Measurements from ENCODE around the gene MITF. TPM values are rescaled to one million over a fixed set of nuclear protein-coding genes. Genes with fewer than 3 reads are reported as not detected.
A peak's percentile ranks its signal among the peaks of the same experiment; 100 is the strongest.

Gene MITF
- total RNA-seq, 8 experiments from 2014 or later: 0.21 to 21.9 (median 1.1) TPM

- H3K4me3 ChIP-seq: no peak overlapping the region
- WGBS, 10 experiments: 23 to 100% (median 88%) methylated on average over 1 to 5 of the region's 5 CpGs; no CpG with 5 or more reads in 1 of the 10 experiments
- in situ Hi-C loops (cut with MboI; ENCODE audit: low pct_unique_long_range_greater_than_20kb in 2 of 9, low sequenced_read_pairs in 9 of 9, unreplicated experiment in 9 of 9): no loop called here
- no peak for ATAC-seq (replicated peaks in 6 of 8)
- H3K27ac ChIP-seq: no peak overlapping the region
- no peaks in the 10 kb centered on the region for H3K4me1 ChIP-seq (replicated peaks in 1 of 2)
Observed at GRCh38 chr3:69767571-69767970, 28.3 kb downstream of the MITF start.

DNA sequence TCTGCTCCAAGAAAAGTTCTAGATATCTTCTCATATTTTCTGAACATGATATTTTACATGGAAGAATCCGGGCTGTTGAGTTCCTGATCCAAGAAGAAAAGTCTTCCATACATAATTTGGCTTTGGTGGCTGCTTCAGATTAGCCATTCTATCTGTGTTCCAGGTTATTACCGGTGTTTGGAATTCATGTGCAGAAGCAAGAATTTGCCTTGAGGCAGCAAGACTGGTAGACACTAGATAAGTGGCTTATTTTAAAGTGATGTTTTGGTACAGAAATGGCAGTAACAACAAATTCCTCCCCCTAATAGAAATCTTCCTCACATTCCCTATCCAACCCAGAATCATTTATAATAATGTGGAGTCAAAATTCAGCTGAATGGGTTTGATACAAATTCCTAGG lies 29.2 kb downstream of the MITF start:
- H3K4me3 ChIP-seq: no peak overlapping the region
- 20 to 100% (median 85%) methylated on average over 1 to 2 of the region's 2 CpGs; no CpG with 5 or more reads in 2 of the 10 experiments for WGBS, 10 experiments
- in situ Hi-C loops (cut with MboI; ENCODE audit: low pct_unique_long_range_greater_than_20kb in 2 of 9, low sequenced_read_pairs in 9 of 9, unreplicated experiment in 9 of 9): no loop called here

DNA sequence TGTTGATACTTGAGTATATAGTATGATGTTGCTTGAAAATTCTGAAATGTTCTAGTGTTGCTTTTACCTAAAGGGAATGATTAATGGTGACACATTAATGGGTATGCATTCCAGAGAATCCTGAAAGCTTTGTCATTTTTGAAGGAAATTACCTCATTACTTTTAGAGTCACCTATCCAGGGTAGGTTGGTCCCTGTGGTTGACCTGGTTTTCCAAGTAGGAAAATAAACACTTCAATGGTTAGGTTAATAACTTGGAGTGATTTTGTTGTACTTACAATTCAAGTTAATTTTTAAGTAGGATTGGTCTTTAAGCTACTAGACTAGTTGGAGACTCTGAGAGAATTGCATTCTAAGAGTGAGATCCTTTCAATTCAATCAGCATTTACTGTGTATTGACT lies 31.0 kb downstream of the MITF start:
- Histone ChIP-seq H3K4me3 (no peak overlapping the region), H3K4me1 (replicated peaks in 1 of 2) (no peaks in the 10 kb centered on the region), H3K27ac (no peak overlapping the region)
- in situ Hi-C loops (cut with MboI; ENCODE audit: low pct_unique_long_range_greater_than_20kb in 2 of 9, low sequenced_read_pairs in 9 of 9, unreplicated experiment in 9 of 9): no loop called here
- peak in 2 of 8 experiments; percentile 26 to 43 for ATAC-seq (replicated peaks in 6 of 8)

More for the DNA sequence above, 29.2 kb downstream of the MITF start:
- Histone ChIP-seq H3K4me1 (replicated peaks in 1 of 2) (no peaks in the 10 kb centered on the region), H3K27ac (no peak overlapping the region)
- ATAC-seq (replicated peaks in 6 of 8): no peak

GRCh38 chr3:69770976-69771634 lies 31.8 kb downstream of the MITF start:
- Histone ChIP-seq H3K27ac (no peak overlapping the region), H3K4me3 (no peak overlapping the region), H3K4me1 (replicated peaks in 1 of 2) (no peaks in the 10 kb centered on the region)
- in situ Hi-C loops (cut with MboI; ENCODE audit: low pct_unique_long_range_greater_than_20kb in 2 of 9, low sequenced_read_pairs in 9 of 9, unreplicated experiment in 9 of 9): no loop called here
- ATAC-seq (replicated peaks in 6 of 8): no peak
- WGBS, 10 experiments: 64 to 96% (median 82%) methylated on average over 3 to 6 of the region's 6 CpGs; no CpG with 5 or more reads in 1 of the 10 experiments

- 17 to 80% (median 55%) methylated on average over 1 to 2 of the region's 2 CpGs; no CpG with 5 or more reads in 2 of the 10 experiments for WGBS, 10 experiments
- no peak for ATAC-seq (replicated peaks in 6 of 8)
- Histone ChIP-seq H3K27ac (no peak overlapping the region), H3K4me3 (no peak overlapping the region), H3K4me1 (replicated peaks in 1 of 2) (no peaks in the 10 kb centered on the region)
- in situ Hi-C loops (cut with MboI; ENCODE audit: low pct_unique_long_range_greater_than_20kb in 2 of 9, low sequenced_read_pairs in 9 of 9, unreplicated experiment in 9 of 9): no loop called here
Observed at GRCh38 chr3:69772152-69772867, 33.0 kb downstream of the MITF start.

DNA sequence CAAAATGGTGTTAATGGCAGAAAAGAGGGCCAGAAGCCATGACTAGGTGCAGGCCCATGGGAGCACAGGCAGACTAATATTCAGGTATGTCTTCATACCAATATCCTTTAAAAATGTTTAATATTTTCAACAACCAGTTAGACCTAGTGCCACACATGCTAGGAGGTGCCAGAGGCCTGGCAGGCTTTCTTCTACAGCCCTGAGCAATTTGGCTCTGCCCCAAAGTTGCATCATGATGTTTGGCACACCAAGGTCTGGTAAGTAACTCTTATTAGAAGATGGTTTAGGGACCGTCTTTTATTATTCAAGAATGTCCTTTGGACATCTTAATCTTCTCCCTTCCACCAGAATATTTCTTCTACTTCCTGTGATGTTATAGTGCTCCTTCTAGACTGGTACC lies 34.8 kb downstream of the MITF start:
- no peak overlapping the region for H3K27ac ChIP-seq
- 22 to 100% (median 94%) methylated on average over 1 of the region's 1 CpG; no CpG with 5 or more reads in 4 of the 10 experiments for WGBS, 10 experiments
- in situ Hi-C loops (cut with MboI; ENCODE audit: low pct_unique_long_range_greater_than_20kb in 2 of 9, low sequenced_read_pairs in 9 of 9, unreplicated experiment in 9 of 9): no loop called here
- H3K4me3 ChIP-seq: no peak overlapping the region
- no peak for ATAC-seq (replicated peaks in 6 of 8)
- no peaks in the 10 kb centered on the region for H3K4me1 ChIP-seq (replicated peaks in 1 of 2)

DNA sequence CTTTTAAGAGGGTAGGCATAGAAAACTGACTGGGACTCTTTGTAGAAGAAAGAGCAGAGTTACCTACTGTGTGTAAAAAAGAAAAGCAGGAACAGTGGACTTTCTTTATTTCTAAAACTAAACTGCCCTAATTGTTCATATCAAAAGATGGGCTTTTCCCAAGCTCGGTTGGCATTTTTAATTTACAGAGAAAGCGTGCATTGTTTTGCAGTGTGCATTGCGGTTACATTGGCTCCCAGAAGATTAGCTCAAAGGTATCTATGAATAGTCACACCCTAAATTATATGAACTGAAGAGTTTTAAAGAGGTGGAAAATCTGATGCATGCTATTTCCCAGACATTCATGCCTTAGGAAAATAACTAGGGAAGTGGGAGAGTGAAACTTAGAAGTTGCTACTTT lies 36.5 kb downstream of the MITF start:
- 40 to 100% (median 86%) methylated on average over 1 to 3 of the region's 3 CpGs for WGBS, 10 experiments
- in situ Hi-C loops (cut with MboI; ENCODE audit: low pct_unique_long_range_greater_than_20kb in 2 of 9, low sequenced_read_pairs in 9 of 9, unreplicated experiment in 9 of 9): loop anchor here in 1 of 9 experiments (25.0 kb wide), 1 partner anchor 88 kb away; no protein-coding TSS in a partner anchor
- no peak overlapping the region for H3K4me3 ChIP-seq

GRCh38 chr3:69776289-69776688 lies 37.0 kb downstream of the MITF start:
- WGBS, 10 experiments: 11 to 100% (median 90%) methylated on average over 1 to 3 of the region's 3 CpGs; no CpG with 5 or more reads in 3 of the 10 experiments
- Histone ChIP-seq H3K27ac (no peak overlapping the region), H3K4me1 (replicated peaks in 1 of 2) (no peaks in the 10 kb centered on the region), H3K4me3 (no peak overlapping the region)
- in situ Hi-C loops (cut with MboI; ENCODE audit: low pct_unique_long_range_greater_than_20kb in 2 of 9, low sequenced_read_pairs in 9 of 9, unreplicated experiment in 9 of 9): loop anchor here in 1 of 9 experiments (25.0 kb wide), 1 partner anchor 89 kb away; no protein-coding TSS in a partner anchor
- peak in 2 of 8 experiments; percentile 32 to 38 for ATAC-seq (replicated peaks in 6 of 8)

More for the DNA sequence above, 36.5 kb downstream of the MITF start:
- Histone ChIP-seq H3K4me1 (replicated peaks in 1 of 2) (no peaks in the 10 kb centered on the region), H3K27ac (no peak overlapping the region)
- peak in 2 of 8 experiments; percentile 10 to 13 for ATAC-seq (replicated peaks in 6 of 8)

- Histone ChIP-seq H3K4me3 (no peak overlapping the region), H3K27ac (no peak overlapping the region), H3K4me1 (replicated peaks in 1 of 2) (no peaks in the 10 kb centered on the region)
- in situ Hi-C loops (cut with MboI; ENCODE audit: low pct_unique_long_range_greater_than_20kb in 2 of 9, low sequenced_read_pairs in 9 of 9, unreplicated experiment in 9 of 9): loop anchor here in 1 of 9 experiments (25.0 kb wide), 1 partner anchor 90 kb away; no protein-coding TSS in a partner anchor
- ATAC-seq (replicated peaks in 6 of 8): peak in 3 of 8 experiments; percentile 14 to 74 (median 71)
Observed at GRCh38 chr3:69776920-69777581, 37.8 kb downstream of the MITF start.

DNA sequence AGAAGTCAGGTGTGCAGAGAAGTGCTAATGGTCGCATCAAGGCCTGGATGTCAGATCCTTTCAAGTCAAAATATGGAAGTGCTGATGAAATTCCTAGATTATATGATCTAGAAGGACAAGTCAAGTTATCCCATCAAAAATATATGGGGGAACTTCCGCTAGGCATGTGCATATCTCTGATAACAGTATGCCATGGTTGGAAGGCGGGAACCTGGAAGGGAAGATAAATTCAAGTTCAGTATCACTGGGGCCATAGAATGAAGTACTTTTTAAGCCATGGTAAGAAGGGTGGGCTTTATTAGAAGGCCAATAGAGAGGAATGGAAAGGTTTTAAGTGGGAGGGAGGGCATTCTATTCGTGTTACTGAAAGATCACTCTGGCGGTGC lies 38.3 kb downstream of the MITF start:
- Histone ChIP-seq H3K4me1 (replicated peaks in 1 of 2) (no peaks in the 10 kb centered on the region), H3K27ac (no peak overlapping the region), H3K4me3 (no peak overlapping the region)
- no peak for ATAC-seq (replicated peaks in 6 of 8)
- whole genome bisulfite sequencing, 10 experiments: 70 to 100% (median 92%) methylated on average over 2 to 5 of the region's 5 CpGs; no CpG with 5 or more reads in 2 of the 10 experiments
- in situ Hi-C loops (cut with MboI; ENCODE audit: low pct_unique_long_range_greater_than_20kb in 2 of 9, low sequenced_read_pairs in 9 of 9, unreplicated experiment in 9 of 9): loop anchor here in 1 of 9 experiments (25.0 kb wide), 1 partner anchor 90 kb away; no protein-coding TSS in a partner anchor

GRCh38 chr3:69781593-69781992 lies 42.3 kb downstream of the MITF start:
- Histone ChIP-seq H3K4me1 (replicated peaks in 1 of 2) (no peaks in the 10 kb centered on the region), H3K27ac (no peak overlapping the region), H3K4me3 (no peak overlapping the region)
- WGBS, 10 experiments: 66 to 100% (median 82%) methylated on average over 1 to 4 of the region's 4 CpGs; no CpG with 5 or more reads in 2 of the 10 experiments
- in situ Hi-C loops (cut with MboI; ENCODE audit: low pct_unique_long_range_greater_than_20kb in 2 of 9, low sequenced_read_pairs in 9 of 9, unreplicated experiment in 9 of 9): loop anchor here in 2 of 9 experiments (10.0 to 25.0 kb wide), 2 partner anchors 87 to 94 kb away; no protein-coding TSS in a partner anchor
- no peak for ATAC-seq (replicated peaks in 6 of 8)

DNA sequence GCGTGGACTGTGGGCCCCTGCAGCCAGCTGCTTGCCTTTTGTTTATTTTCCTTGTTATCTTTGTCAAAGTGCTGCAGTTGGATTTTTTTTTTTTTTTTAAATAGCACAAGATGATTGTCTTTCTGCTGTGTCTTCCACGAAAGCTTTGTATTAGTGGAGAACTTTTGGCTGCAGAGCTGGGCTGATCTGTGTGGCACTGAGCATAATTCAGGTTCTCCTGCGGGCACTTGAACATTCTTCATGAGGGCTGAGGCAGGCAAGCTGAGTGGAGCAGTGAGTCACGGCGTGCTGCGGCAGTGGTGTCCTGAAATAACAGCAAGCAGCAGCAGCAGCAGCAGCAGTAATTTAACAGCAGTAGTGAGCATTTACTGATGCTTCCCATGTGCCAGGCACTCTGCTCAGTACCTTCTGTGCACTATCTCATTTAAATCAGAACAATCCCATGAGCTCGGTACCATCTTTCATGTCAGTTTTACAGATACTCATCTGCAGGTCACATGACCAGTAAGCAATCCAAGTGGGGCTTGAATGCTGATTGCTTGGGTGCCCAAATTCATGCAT lies 45.8 kb downstream of the MITF start:
- in situ Hi-C loops (cut with MboI; ENCODE audit: low pct_unique_long_range_greater_than_20kb in 2 of 9, low sequenced_read_pairs in 9 of 9, unreplicated experiment in 9 of 9): loop anchor here in 3 of 9 experiments (5.0 to 25.0 kb wide), 3 partner anchors 90 to 98 kb away; no protein-coding TSS in a partner anchor
- WGBS, 10 experiments: 0 to 100% (median 71%) methylated on average over 1 to 7 of the region's 7 CpGs
- Histone ChIP-seq H3K4me1 (replicated peaks in 1 of 2) (no peaks in the 10 kb centered on the region), H3K27ac (no peak overlapping the region), H3K4me3 (no peak overlapping the region)
- peak in 4 of 8 experiments; percentile 39 to 80 (median 62) for ATAC-seq (replicated peaks in 6 of 8)
